AG04449 (cell line): ENCODE results near the gene DEUP1.

Experiments used
- CTCF ChIA-PET: fragments of 350-600 bp; formaldehyde crosslinking; extraction: SDS; loops from one replicate; lab custom pipeline; 2021; ENCODE audit warnings: antibody characterized with exemption; lab: Yijun Ruan, JAX
- POLR2A ChIA-PET: fragments of 400-600, 350-600 bp; formaldehyde crosslinking; extraction: SDS; loops from one replicate; lab custom pipeline; 2020; ENCODE audit warnings: antibody characterized with exemption, inconsistent platforms; lab: Yijun Ruan, JAX
- DNase-seq: peaks from one replicate; pipeline ENCODE4 v3.0.0-alpha.2; 2010; ENCODE audit warnings: low read depth, low spot score
- H3K4me3 ChIP-seq: 2 replicates; pipeline ENCODE4 v1.5.1; 2011; ENCODE audit warnings: low read depth, mild to moderate bottlenecking, control low read depth, low read length
- CTCF ChIP-seq: IDR thresholded peaks from one replicate; pipeline ENCODE4 v1.5.1; 2011; ENCODE audit warnings: mild to moderate bottlenecking, moderate library complexity, low read length, control low read depth, inconsistent platforms; ENCODE audit not compliant: insufficient read depth; ENCODE audit errors: missing control alignments

Gene DEUP1

DNA sequence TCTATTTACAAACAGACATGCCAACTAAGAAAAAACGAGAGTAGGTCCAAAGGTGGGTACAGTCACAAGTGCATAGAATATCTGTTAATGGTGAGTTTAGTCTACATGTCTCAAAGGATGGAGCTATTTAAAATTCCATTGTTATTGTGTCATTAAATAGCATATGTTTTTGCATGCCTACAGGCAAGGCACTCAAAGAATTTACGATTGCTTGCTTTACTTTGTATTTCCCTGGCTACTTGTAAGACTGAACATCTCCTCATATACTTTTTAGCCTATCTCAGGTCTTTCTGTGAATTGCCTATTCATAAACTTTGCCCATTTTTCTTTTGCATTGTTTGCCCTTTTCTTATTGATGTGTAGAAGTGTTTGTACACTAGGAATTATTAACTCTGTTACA, 39.7 kb downstream of the DEUP1 start:
- DNase-seq: peak; percentile 21
- ChIA-PET POLR2A (no interaction called here), CTCF (no interaction called here)
- no peak for TF ChIP-seq CTCF
- no peak overlapping the region for H3K4me3 ChIP-seq

DNA sequence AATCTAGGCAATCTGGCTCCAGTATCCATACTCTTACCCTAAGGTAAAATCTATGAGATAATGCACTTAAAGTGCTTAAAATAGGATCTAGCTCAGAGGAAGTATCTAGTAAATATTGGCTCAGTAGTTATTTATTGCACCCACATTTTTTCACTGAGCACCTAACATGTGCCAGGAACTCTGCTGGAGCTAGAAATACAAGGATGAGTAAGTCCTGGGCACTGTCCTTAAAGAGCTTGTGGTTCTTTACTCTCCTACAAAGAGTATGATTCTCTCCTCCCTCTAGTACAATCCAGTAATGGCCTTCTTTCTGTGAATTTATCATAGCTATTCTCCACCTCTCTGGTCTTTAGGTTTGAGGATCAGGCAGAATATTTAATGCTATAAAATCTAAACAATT, 59.2 kb downstream of the DEUP1 start:
- CTCF ChIA-PET: no interaction called here
- TF ChIP-seq CTCF: no peak
- no peak for DNase-seq
- H3K4me3 ChIP-seq: no peak overlapping the region
- POLR2A ChIA-PET: no interaction called here

GRCh38 chr11:93392867-93393266, 62.3 kb downstream of the DEUP1 start:
- TF ChIP-seq CTCF: no peak
- CTCF ChIA-PET: interaction anchor here (0.8 kb wide), 1 partner anchor 177 kb away, joined by 3 read pairs; no protein-coding TSS in a partner anchor
- POLR2A ChIA-PET: no interaction called here
- no peak for DNase-seq
- no peak overlapping the region for H3K4me3 ChIP-seq

DNA sequence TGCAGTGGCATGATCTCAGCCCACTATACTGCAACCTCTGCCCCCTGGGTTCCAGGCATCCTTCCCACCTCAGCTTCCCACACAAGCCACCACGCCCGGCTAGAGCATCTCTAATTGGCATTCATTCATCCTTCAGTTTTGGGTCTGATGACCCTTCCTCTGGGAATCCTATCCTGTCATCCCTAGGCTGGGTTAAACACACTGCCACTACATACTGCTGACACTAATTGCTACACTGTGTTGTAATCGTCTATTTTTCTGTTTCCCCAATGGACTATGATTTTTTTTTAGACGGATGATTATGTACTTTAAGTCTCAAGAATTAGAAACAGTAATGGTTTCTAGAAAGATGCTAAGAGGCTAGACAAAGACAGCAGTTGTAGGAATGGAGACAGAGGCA, 62.8 kb downstream of the DEUP1 start:
- no peak for DNase-seq
- no peak overlapping the region for H3K4me3 ChIP-seq
- ChIA-PET POLR2A (no interaction called here), CTCF (no interaction called here)
- TF ChIP-seq CTCF: no peak

DNA sequence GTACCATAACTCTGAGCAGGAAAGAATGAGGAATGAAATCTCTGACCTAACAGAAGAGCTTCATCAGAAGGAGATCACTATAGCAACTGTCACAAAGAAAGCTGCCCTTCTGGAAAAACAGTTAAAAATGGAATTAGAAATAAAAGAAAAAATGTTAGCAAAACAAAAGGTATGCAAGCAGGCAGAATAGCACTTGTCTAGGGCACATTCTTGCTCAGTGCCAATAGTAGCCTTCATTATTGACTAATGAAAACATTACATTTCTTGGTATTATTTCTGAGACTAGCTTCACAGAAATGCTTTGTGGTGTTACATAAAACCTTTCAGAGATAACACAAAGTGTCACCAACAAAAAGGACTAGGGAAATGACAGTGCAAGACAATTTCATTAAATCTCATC, 63.9 kb downstream of the DEUP1 start:
- no peak for TF ChIP-seq CTCF
- DNase-seq: no peak
- CTCF ChIA-PET: no interaction called here
- H3K4me3 ChIP-seq: no peak overlapping the region
- POLR2A ChIA-PET: no interaction called here

- DNase-seq: no peak
- H3K4me3 ChIP-seq: no peak overlapping the region
- TF ChIP-seq CTCF: no peak
- CTCF ChIA-PET: no interaction called here
- POLR2A ChIA-PET: no interaction called here
Observed at GRCh38 chr11:93396316-93396715, 65.8 kb downstream of the DEUP1 start.
